ENCODE data around the gene UROD.

DNA sequence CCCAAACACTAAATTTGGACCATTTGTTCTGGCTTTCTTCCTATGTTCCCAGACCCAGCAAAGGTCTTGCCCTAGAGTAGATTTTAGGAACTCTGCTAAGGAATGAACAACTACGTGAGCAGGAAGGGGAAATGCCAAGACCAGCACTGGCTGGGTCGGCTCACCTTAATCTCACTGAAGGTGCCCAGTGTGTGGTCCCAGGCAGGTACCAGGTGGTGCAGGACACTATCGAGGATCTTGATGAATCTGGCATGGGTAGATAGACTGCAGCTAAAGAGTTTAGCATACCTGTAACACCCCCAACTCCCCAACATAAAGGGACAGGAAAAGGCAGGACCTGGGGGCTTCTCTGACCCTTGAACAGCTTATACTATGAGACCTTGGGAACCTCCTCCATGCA is 4.0 kb upstream of the UROD start:
- TF ChIP-seq, protein P1, sequence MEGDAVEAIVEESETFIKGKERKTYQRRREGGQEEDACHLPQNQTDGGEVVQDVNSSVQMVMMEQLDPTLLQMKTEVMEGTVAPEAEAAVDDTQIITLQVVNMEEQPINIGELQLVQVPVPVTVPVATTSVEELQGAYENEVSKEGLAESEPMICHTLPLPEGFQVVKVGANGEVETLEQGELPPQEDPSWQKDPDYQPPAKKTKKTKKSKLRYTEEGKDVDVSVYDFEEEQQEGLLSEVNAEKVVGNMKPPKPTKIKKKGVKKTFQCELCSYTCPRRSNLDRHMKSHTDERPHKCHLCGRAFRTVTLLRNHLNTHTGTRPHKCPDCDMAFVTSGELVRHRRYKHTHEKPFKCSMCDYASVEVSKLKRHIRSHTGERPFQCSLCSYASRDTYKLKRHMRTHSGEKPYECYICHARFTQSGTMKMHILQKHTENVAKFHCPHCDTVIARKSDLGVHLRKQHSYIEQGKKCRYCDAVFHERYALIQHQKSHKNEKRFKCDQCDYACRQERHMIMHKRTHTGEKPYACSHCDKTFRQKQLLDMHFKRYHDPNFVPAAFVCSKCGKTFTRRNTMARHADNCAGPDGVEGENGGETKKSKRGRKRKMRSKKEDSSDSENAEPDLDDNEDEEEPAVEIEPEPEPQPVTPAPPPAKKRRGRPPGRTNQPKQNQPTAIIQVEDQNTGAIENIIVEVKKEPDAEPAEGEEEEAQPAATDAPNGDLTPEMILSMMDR (IDR thresholded peaks at IDR 0.05): no peak
- no peak for TF ChIP-seq POLR2A (IDR thresholded peaks at IDR 0.05)
